NT2/D1 (cell line): Measurements from ENCODE around the gene TXNDC9.
"Not testable (repeated sequence)": the region's sequence is repeated elsewhere in the genome, so short reads cannot be mapped to it uniquely, and the experiment has no call there.

ENCODE experiments used
- DNase-seq: peaks from one replicate; pipeline ENCODE4 v3.0.0-alpha.2; 2011; ENCODE audit warnings: low read depth, low spot score
- H3K27me3 ChIP-seq: 2 replicates; pipeline ENCODE4 v1.6.0; 2011; ENCODE audit warnings: mild to moderate bottlenecking; ENCODE audit not compliant: insufficient read length, insufficient read depth
- H3K36me3 ChIP-seq: 2 replicates; pipeline ENCODE4 v1.6.1; 2011; ENCODE audit warnings: mild to moderate bottlenecking, low read length, mixed read lengths; ENCODE audit not compliant: insufficient read depth, insufficient read length
- H3K4me1 ChIP-seq: 2 replicates; pipeline ENCODE4 v1.5.1; 2011; ENCODE audit not compliant: insufficient read depth, insufficient read length
- H3K4me3 ChIP-seq: 2 replicates; pipeline ENCODE4 v1.5.1; 2011; ENCODE audit warnings: low read depth; ENCODE audit not compliant: insufficient read length
- H3K9ac ChIP-seq: 2 replicates; pipeline ENCODE4 v1.6.0; 2011; ENCODE audit warnings: low read depth; ENCODE audit not compliant: insufficient read length
- H3K9me3 ChIP-seq: 2 replicates; pipeline ENCODE4 v1.5.1; 2011; ENCODE audit warnings: mild to moderate bottlenecking, low read length; ENCODE audit not compliant: insufficient read depth
- SUZ12 ChIP-seq: IDR thresholded peaks from 2 replicates; pipeline ENCODE4 v1.6.1; 2011; ENCODE audit not compliant: insufficient read length, insufficient read depth; ENCODE audit errors: extremely low read depth
- YY1 ChIP-seq: IDR thresholded peaks from 2 replicates; pipeline ENCODE4 v1.6.1; 2011; ENCODE audit not compliant: insufficient read length, insufficient read depth
- ZNF274 ChIP-seq: IDR thresholded peaks from 2 replicates; pipeline ENCODE4 v1.6.1; 2011; ENCODE audit warnings: mild to moderate bottlenecking, low read depth, low read length

TXNDC9 gene

GRCh38 chr2:99317161-99317872 lies 18.8 kb downstream of the TXNDC9 start:
- no peaks in the 10 kb centered on the region for H3K9me3 ChIP-seq
- no peaks in the 10 kb centered on the region for H3K4me1 ChIP-seq
- no peaks in the 10 kb centered on the region for H3K27me3 ChIP-seq
- DNase-seq, result no peak
- TF ChIP-seq YY1 (no peak), SUZ12 (no peak), ZNF274 (no peak)
- peaks cover 49% of the 10 kb centered on the region for H3K36me3 ChIP-seq
- H3K9ac ChIP-seq, result no peak overlapping the region
- no peak overlapping the region for H3K4me3 ChIP-seq

GRCh38 chr2:99301097-99301496 lies 35.0 kb downstream of the TXNDC9 start, which contains the start of gene LYG1:
TSS of gene LYG1 (minus strand) at chr2:99301197. CDS start at chr2:99295670, 5,527 bp downstream.
- not testable (repeated sequence) for H3K27me3 ChIP-seq, H3K9me3 ChIP-seq, H3K9ac ChIP-seq, DNase-seq, H3K4me1 ChIP-seq, H3K4me3 ChIP-seq
- peaks cover 19% of the 10 kb centered on the region for H3K36me3 ChIP-seq

GRCh38 chr2:99299580-99299979 lies 36.6 kb downstream of the TXNDC9 start:
- no peak overlapping the region for H3K4me3 ChIP-seq
- TF ChIP-seq SUZ12, result no peak
- TF ChIP-seq YY1, result no peak
- no peak for TF ChIP-seq ZNF274
- H3K36me3 ChIP-seq, result peaks cover 18% of the 10 kb centered on the region
- H3K4me1 ChIP-seq, result no peaks in the 10 kb centered on the region
- peaks cover 4% of the 10 kb centered on the region; the same call in 1 of the 2 replicates for H3K9me3 ChIP-seq
- H3K9ac ChIP-seq, result no peak overlapping the region
- DNase-seq, result no peak
- H3K27me3 ChIP-seq, result no peaks in the 10 kb centered on the region

- Histone ChIP-seq H3K9me3 (peaks cover 4% of the 10 kb centered on the region; the same call in 1 of the 2 replicates), H3K27me3 (no peaks in the 10 kb centered on the region), H3K4me1 (no peaks in the 10 kb centered on the region), H3K4me3 (no peak overlapping the region), H3K36me3 (peaks cover 9% of the 10 kb centered on the region), H3K9ac (no peak overlapping the region)
- no peak for DNase-seq
- TF ChIP-seq SUZ12 (no peak), ZNF274 (no peak), YY1 (no peak)
Measured at GRCh38 chr2:99297994-99298393, 38.1 kb downstream of the TXNDC9 start.

- Histone ChIP-seq H3K4me3 (no peak overlapping the region), H3K4me1 (no peaks in the 10 kb centered on the region), H3K9me3 (no peaks in the 10 kb centered on the region), H3K9ac (no peak overlapping the region), H3K27me3 (no peaks in the 10 kb centered on the region), H3K36me3 (peaks cover 7% of the 10 kb centered on the region)
- TF ChIP-seq ZNF274 (no peak), YY1 (no peak)
- no peak for DNase-seq
Measured at GRCh38 chr2:99285526-99285925, 50.6 kb downstream of the TXNDC9 start.

- no peaks in the 10 kb centered on the region for H3K27me3 ChIP-seq
- no peak for DNase-seq
- no peak overlapping the region for H3K4me3 ChIP-seq
- TF ChIP-seq ZNF274 (no peak), YY1 (no peak), SUZ12 (no peak)
- H3K9me3 ChIP-seq, result no peaks in the 10 kb centered on the region
- H3K4me1 ChIP-seq, result no peaks in the 10 kb centered on the region
- peaks cover 5% of the 10 kb centered on the region for H3K36me3 ChIP-seq
- H3K9ac ChIP-seq, result no peak overlapping the region
Measured at GRCh38 chr2:99279969-99280695, 56.0 kb downstream of the TXNDC9 start.

- TF ChIP-seq SUZ12 (no peak), ZNF274 (no peak), YY1 (no peak)
- Histone ChIP-seq H3K4me3 (no peak overlapping the region), H3K27me3 (no peaks in the 10 kb centered on the region), H3K4me1 (no peaks in the 10 kb centered on the region), H3K9ac (no peak overlapping the region), H3K36me3 (no peaks in the 10 kb centered on the region), H3K9me3 (no peaks in the 10 kb centered on the region)
- DNase-seq, result no peak
Measured at GRCh38 chr2:99278793-99279291, 57.3 kb downstream of the TXNDC9 start.

GRCh38 chr2:99278195-99278765 lies 57.9 kb downstream of the TXNDC9 start:
- H3K27me3 ChIP-seq, H3K9ac ChIP-seq, H3K9me3 ChIP-seq, H3K36me3 ChIP-seq, H3K4me1 ChIP-seq, H3K4me3 ChIP-seq, DNase-seq: not testable (repeated sequence)
